NB4 (cell line): ENCODE data around the gene WIPF1.

Source experiments
- CTCF ChIP-seq: IDR thresholded peaks from one replicate; pipeline ENCODE4 v1.5.1; 2012; ENCODE audit warnings: low read depth, low read length
- MYC ChIP-seq: IDR thresholded peaks from 2 replicates; pipeline ENCODE4 v1.6.1; 2011; ENCODE audit warnings: low read depth, low read length
- POLR2A ChIP-seq: IDR thresholded peaks from 2 replicates; pipeline ENCODE4 v1.6.1; 2011; ENCODE audit warnings: mild to moderate bottlenecking; ENCODE audit not compliant: insufficient read length; ENCODE audit errors: extremely low read depth

GRCh38 chr2:174644406-174644805 is 46.8 kb upstream of the WIPF1 start:
- TF ChIP-seq CTCF (no peak), POLR2A (no peak), MYC (no peak)
